GM21576 (cell line): ENCODE results near the gene CLEC18C.
"Not testable (repeated sequence)": the region's sequence is repeated elsewhere in the genome, so short reads cannot be mapped to it uniquely, and the experiment has no call there.

Source experiments
- ATAC-seq: cut with Tn5 transposase; IDR thresholded peaks from one replicate; pipeline ENCODE4 v1.9.1; 2021; ENCODE audit warnings: mild to moderate bottlenecking, moderate library complexity; ENCODE audit not compliant: unreplicated experiment

Gene CLEC18C

GRCh38 chr16:70204668-70205405 lies 31.2 kb downstream of the CLEC18C start:
- ATAC-seq, result not testable (repeated sequence)

GRCh38 chr16:70206382-70206781 lies 32.8 kb downstream of the CLEC18C start:
- not testable (repeated sequence) for ATAC-seq

- not testable (repeated sequence) for ATAC-seq
Observed at GRCh38 chr16:70218586-70218985, 45.0 kb downstream of the CLEC18C start.

GRCh38 chr16:70222574-70222973 lies 49.0 kb downstream of the CLEC18C start:
- ATAC-seq, result not testable (repeated sequence)

- ATAC-seq, result not testable (repeated sequence)
Observed at GRCh38 chr16:70223216-70223615, 49.6 kb downstream of the CLEC18C start.

- not testable (repeated sequence) for ATAC-seq
Observed at GRCh38 chr16:70223971-70224513, 50.5 kb downstream of the CLEC18C start.

- ATAC-seq, result not testable (repeated sequence)
Observed at GRCh38 chr16:70224645-70225044, 51.1 kb downstream of the CLEC18C start.

GRCh38 chr16:70225430-70225829 lies 51.8 kb downstream of the CLEC18C start:
- ATAC-seq, result not testable (repeated sequence)

- ATAC-seq, result not testable (repeated sequence)
Observed at GRCh38 chr16:70226024-70226423, 52.4 kb downstream of the CLEC18C start.

- not testable (repeated sequence) for ATAC-seq
Observed at GRCh38 chr16:70231831-70232230, 58.2 kb downstream of the CLEC18C start.
